Measurements from ENCODE around the gene STN1.

Gene STN1

GRCh38 chr10:103951942-103952341, 34.0 kb upstream of the STN1 start:
- TF ChIP-seq CTCF (IDR thresholded peaks at IDR 0.05; ENCODE audit: borderline replicate concordance, insufficient read depth, low read depth, low read length), result no peak
- no peak overlapping the region for H3K4me3 ChIP-seq (ENCODE audit: low read depth, low read length)

DNA sequence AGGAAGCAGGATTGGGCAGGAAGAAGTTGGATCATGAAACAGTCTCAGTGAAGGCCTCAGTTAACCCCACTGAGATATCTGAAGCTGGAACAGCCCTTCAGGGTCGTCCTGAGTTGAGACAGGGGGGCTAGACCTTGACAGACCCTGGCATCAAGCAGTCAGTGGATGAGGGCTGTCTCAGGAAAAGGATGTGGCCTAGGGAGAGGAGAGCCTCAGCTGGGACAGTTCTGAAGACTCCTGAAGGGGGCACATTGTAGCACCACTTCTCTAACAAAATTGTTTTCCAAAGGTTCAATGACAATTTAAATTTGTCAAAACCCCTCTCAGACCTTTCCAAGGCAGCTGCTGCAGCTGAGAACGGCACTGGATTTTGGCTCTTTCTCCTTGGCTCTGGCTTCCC, 33.2 kb upstream of the STN1 start:
- TF ChIP-seq CTCF (IDR thresholded peaks at IDR 0.05; ENCODE audit: borderline replicate concordance, insufficient read depth, low read depth, low read length), result no peak
- H3K4me3 ChIP-seq (ENCODE audit: low read depth, low read length), result no peak overlapping the region

DNA sequence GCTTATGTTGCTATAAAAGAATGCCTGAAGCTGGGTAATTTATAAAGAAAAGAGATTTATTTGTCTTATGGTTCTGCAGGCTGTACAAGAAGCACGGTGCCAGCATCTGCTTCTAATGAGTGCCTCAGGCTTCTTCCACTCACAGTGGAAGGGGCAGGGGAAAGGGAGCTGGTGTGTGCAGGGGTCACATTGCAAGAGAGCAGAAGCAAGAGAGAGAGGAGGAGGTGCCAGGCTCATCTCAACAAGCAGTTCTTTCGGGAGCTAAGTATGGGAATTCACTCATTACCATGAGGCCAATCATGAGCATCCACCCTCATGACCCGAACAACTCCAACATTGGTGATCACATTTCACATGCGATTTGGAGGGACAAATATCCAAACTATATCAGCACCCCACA, 31.7 kb upstream of the STN1 start:
- TF ChIP-seq CTCF (IDR thresholded peaks at IDR 0.05; ENCODE audit: borderline replicate concordance, insufficient read depth, low read depth, low read length), result no peak
- H3K4me3 ChIP-seq (ENCODE audit: low read depth, low read length), result no peak overlapping the region

- H3K4me3 ChIP-seq (ENCODE audit: low read depth, low read length), result no peak overlapping the region
- no peak for TF ChIP-seq CTCF (IDR thresholded peaks at IDR 0.05; ENCODE audit: borderline replicate concordance, insufficient read depth, low read depth, low read length)
Observed at GRCh38 chr10:103947799-103948516, 30.0 kb upstream of the STN1 start.

- TF ChIP-seq CTCF (IDR thresholded peaks at IDR 0.05; ENCODE audit: borderline replicate concordance, insufficient read depth, low read depth, low read length), result no peak
Observed at GRCh38 chr10:103942866-103943265, 24.9 kb upstream of the STN1 start.

DNA sequence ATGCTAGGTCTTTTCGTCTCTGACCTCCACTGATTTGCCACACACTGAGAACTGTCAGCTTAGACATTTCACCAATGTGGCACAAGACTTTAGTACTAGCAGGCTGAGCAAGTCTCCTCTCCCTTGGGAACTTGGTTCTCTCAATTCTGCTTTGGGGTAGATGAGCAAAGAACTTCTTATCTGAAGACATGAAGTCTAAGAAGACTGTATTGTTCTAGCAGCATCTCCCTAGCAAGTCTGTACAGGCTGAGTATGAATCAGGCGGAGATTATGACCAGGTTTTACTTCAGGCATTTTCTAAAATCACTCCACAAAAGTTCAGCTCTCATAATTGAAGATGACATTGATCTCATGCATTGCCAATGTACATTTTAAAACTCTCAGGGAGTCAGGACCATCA, 23.8 kb upstream of the STN1 start:
- no peak overlapping the region for H3K4me3 ChIP-seq (ENCODE audit: low read depth, low read length)
- no peak for TF ChIP-seq CTCF (IDR thresholded peaks at IDR 0.05; ENCODE audit: borderline replicate concordance, insufficient read depth, low read depth, low read length)

More at GRCh38 chr10:103942866-103943265, 24.9 kb upstream of the STN1 start:
- no peak overlapping the region for H3K4me3 ChIP-seq (ENCODE audit: low read depth, low read length)

- TF ChIP-seq CTCF (IDR thresholded peaks at IDR 0.05; ENCODE audit: borderline replicate concordance, insufficient read depth, low read depth, low read length), result no peak
- H3K4me3 ChIP-seq (ENCODE audit: low read depth, low read length), result no peak overlapping the region
Observed at GRCh38 chr10:103939522-103939921, 21.5 kb upstream of the STN1 start.
